Glomerular visceral epithelial cell (primary cell): ENCODE results near the gene FREM3.
"Not testable (repeated sequence)": the region's sequence is repeated elsewhere in the genome, so short reads cannot be mapped to it uniquely, and the experiment has no call there.

ENCODE experiments used
- DNase-seq: peaks from one replicate; pipeline ENCODE4 v3.0.0-alpha.2; 2016; ENCODE audit errors: extremely low spot score

Gene FREM3

GRCh38 chr4:143581331-143581946 lies 119.0 kb downstream of the FREM3 start:
- DNase-seq = no peak

GRCh38 chr4:143575331-143575730 lies 125.1 kb downstream of the FREM3 start:
- no peak for DNase-seq

GRCh38 chr4:143564472-143564871 lies 136.0 kb downstream of the FREM3 start:
- DNase-seq = no peak

GRCh38 chr4:143559757-143560147 lies 140.7 kb downstream of the FREM3 start:
- no peak for DNase-seq

- peak; percentile 52 for DNase-seq
These were observed 141.4 kb downstream of the FREM3 start for GRCh38 chr4:143558823-143559756.

GRCh38 chr4:143558286-143558685 lies 142.2 kb downstream of the FREM3 start:
- no peak for DNase-seq

- DNase-seq = no peak
These were observed 144.8 kb downstream of the FREM3 start for GRCh38 chr4:143555676-143556075.

- no peak for DNase-seq
These were observed 145.5 kb downstream of the FREM3 start for GRCh38 chr4:143554728-143555597.

- DNase-seq = no peak
These were observed 150.5 kb downstream of the FREM3 start for GRCh38 chr4:143549928-143550327.

- DNase-seq = no peak
These were observed 160.8 kb downstream of the FREM3 start for GRCh38 chr4:143539670-143540023.

- no peak for DNase-seq
These were observed 161.4 kb downstream of the FREM3 start for GRCh38 chr4:143538979-143539669.

GRCh38 chr4:143531788-143532491 lies 168.5 kb downstream of the FREM3 start:
- DNase-seq = no peak

- no peak for DNase-seq
These were observed 169.1 kb downstream of the FREM3 start for GRCh38 chr4:143531380-143531779.

GRCh38 chr4:143528046-143528445 lies 172.4 kb downstream of the FREM3 start:
- not testable (repeated sequence) for DNase-seq
